IMR-90 (cell line): ENCODE data around the gene NEURL4. TPM values are rescaled to one million over a fixed set of nuclear protein-coding genes. Genes with fewer than 3 reads are reported as not detected.

Experiments
- ATAC-seq: fragments of 200-7000 bp; cut with Tn5 transposase; 2 replicates; pipeline ENCODE4 v1.9.1; 2020; ENCODE audit warnings: low read depth, mild to moderate bottlenecking, moderate library complexity
- BruUV-seq: library from RNA; stranded (reverse); fragments of 400-500 nt; replicated peaks from 2 replicates; lab custom pipeline; 2021; lab: Mats Ljungman, UMichigan
- CTCF ChIA-PET: fragments of 300-600 bp; formaldehyde crosslinking; extraction: SDS; loops from one replicate; lab custom pipeline; 2021; ENCODE audit warnings: antibody characterized with exemption; lab: Yijun Ruan, JAX
- POLR2A ChIA-PET: fragments of 300-600 bp; sonication (Branson Sonifier 250); formaldehyde crosslinking; loops from one replicate; lab custom pipeline; 2022; ENCODE audit warnings: antibody characterized with exemption; ENCODE audit not compliant: unreplicated experiment; lab: Charles Lee
- DNase-seq: peaks from one replicate; pipeline ENCODE4 v3.0.0; 2013
- H2AFZ ChIP-seq: replicated peaks from 2 replicates; pipeline ENCODE3; 2013; ENCODE audit warnings: low read length, mild to moderate bottlenecking; ENCODE audit not compliant: poor library complexity
- H2AK5ac ChIP-seq: 2 replicates; pipeline ENCODE4 v1.6.1; 2013; ENCODE audit warnings: low read depth, low read length, inconsistent platforms
- H2AK9ac ChIP-seq: replicated peaks from 2 replicates; pipeline ENCODE3; 2013; ENCODE audit warnings: mild to moderate bottlenecking, low read depth, low read length, moderate library complexity; ENCODE audit not compliant: poor library complexity
- H2BK120ac ChIP-seq: 2 replicates; pipeline ENCODE4 v1.6.1; 2013; ENCODE audit warnings: low read depth, low read length, inconsistent platforms
- H2BK15ac ChIP-seq: 3 replicates; pipeline ENCODE4 v1.6.1; 2013; ENCODE audit warnings: low read depth, low read length, inconsistent platforms
- H2BK20ac ChIP-seq: 2 replicates; pipeline ENCODE4 v1.6.1; 2013; ENCODE audit warnings: low read depth, mild to moderate bottlenecking, inconsistent platforms, low read length, moderate library complexity
- H2BK5ac ChIP-seq: 2 replicates; pipeline ENCODE4 v1.6.1; 2013; ENCODE audit warnings: mild to moderate bottlenecking, low read depth, low read length, inconsistent platforms; ENCODE audit not compliant: poor library complexity, severe bottlenecking
- H3K14ac ChIP-seq: replicated peaks from 2 replicates; pipeline ENCODE4 v1.6.1; 2013; ENCODE audit warnings: low read depth, low read length, inconsistent platforms
- H3K18ac ChIP-seq: 2 replicates; pipeline ENCODE4 v1.6.1; 2013; ENCODE audit warnings: low read depth, low read length, control low read depth
- H3K23ac ChIP-seq: 2 replicates; pipeline ENCODE4 v1.6.1; 2013; ENCODE audit warnings: low read depth, low read length, inconsistent platforms
- H3K27ac ChIP-seq: 2 replicates; pipeline ENCODE4 v1.5.1; 2013; ENCODE audit warnings: mild to moderate bottlenecking, control low read depth, low read length; ENCODE audit not compliant: insufficient read depth
- H3K27me3 ChIP-seq: 2 replicates; pipeline ENCODE4 v1.6.1; 2013; ENCODE audit warnings: low read length; ENCODE audit not compliant: control insufficient read depth, insufficient read depth
- H3K36me3 ChIP-seq: 2 replicates; pipeline ENCODE4 v1.6.1; 2013; ENCODE audit warnings: low read length, mixed read lengths; ENCODE audit not compliant: control insufficient read depth, insufficient read depth
- H3K4ac ChIP-seq: 2 replicates; pipeline ENCODE4 v1.6.1; 2013; ENCODE audit warnings: low read depth, low read length, inconsistent platforms
- H3K4me1 ChIP-seq: 2 replicates; pipeline ENCODE4 v1.6.1; 2013; ENCODE audit warnings: low read length, mixed read lengths; ENCODE audit not compliant: control insufficient read depth, insufficient read depth
- H3K4me2 ChIP-seq: 2 replicates; pipeline ENCODE4 v1.6.1; 2013; ENCODE audit warnings: low read depth, mild to moderate bottlenecking, control low read depth, low read length, moderate library complexity
- H3K4me3 ChIP-seq: 2 replicates; pipeline ENCODE4 v1.5.1; 2013; ENCODE audit warnings: low read depth, mild to moderate bottlenecking, control low read depth, low read length, moderate library complexity; ENCODE audit not compliant: insufficient read depth
- H3K56ac ChIP-seq: 2 replicates; pipeline ENCODE4 v1.6.1; 2013; ENCODE audit warnings: low read length, inconsistent platforms; ENCODE audit not compliant: insufficient read depth; ENCODE audit errors: extremely low read depth
- H3K79me1 ChIP-seq, 2 experiments: 2 replicates each; pipeline ENCODE4 v1.6.1; 2013; ENCODE audit warnings: low read length in 2 of 2, inconsistent platforms in 1 of 2, low read depth in 1 of 2
- H3K9ac ChIP-seq: 2 replicates; pipeline ENCODE4 v1.6.1; 2013; ENCODE audit warnings: low read depth, low read length, control low read depth
- H3K9me1 ChIP-seq: 2 replicates; pipeline ENCODE4 v1.6.1; 2013; ENCODE audit warnings: low read length, inconsistent platforms; ENCODE audit not compliant: insufficient read depth
- H3K9me3 ChIP-seq: 2 replicates; pipeline ENCODE4 v1.6.1; 2013; ENCODE audit warnings: low read length; ENCODE audit not compliant: control insufficient read depth, insufficient read depth
- H4K20me1 ChIP-seq: 2 replicates; pipeline ENCODE4 v1.6.1; 2013; ENCODE audit warnings: low read length, inconsistent platforms; ENCODE audit not compliant: insufficient read depth
- H4K5ac ChIP-seq: 2 replicates; pipeline ENCODE4 v1.6.1; 2013; ENCODE audit warnings: mild to moderate bottlenecking, low read depth, low read length, control low read depth
- H4K8ac ChIP-seq, 2 experiments: 2 replicates each; pipeline ENCODE4 v1.6.1; 2013; ENCODE audit warnings: low read depth in 2 of 2, low read length in 2 of 2, control low read depth in 1 of 2, inconsistent platforms in 1 of 2
- H4K91ac ChIP-seq: 2 replicates; pipeline ENCODE4 v1.6.1; 2013; ENCODE audit warnings: low read depth, low read length, inconsistent platforms; ENCODE audit not compliant: insufficient read depth
- BHLHE40 ChIP-seq: fragments of 150-350 bp; IDR thresholded peaks from 2 replicates; pipeline ENCODE4 v1.6.1; 2016; ENCODE audit warnings: mild to moderate bottlenecking, low read depth, low read length
- CEBPB ChIP-seq: IDR thresholded peaks from 2 replicates; pipeline ENCODE4 v1.6.1; 2012; ENCODE audit warnings: low read depth, low read length, improper control_type of control experiment
- CHD1 ChIP-seq: IDR thresholded peaks from 2 replicates; pipeline ENCODE4 v1.6.1; 2012; ENCODE audit warnings: low read depth, low read length, improper control_type of control experiment
- CTCF ChIP-seq: conservative IDR thresholded peaks from 2 replicates; pipeline ENCODE4 v1.5.1; 2012; ENCODE audit warnings: mild to moderate bottlenecking, low read depth, low read length, improper control_type of control experiment
- ELK1 ChIP-seq: fragments of 150-350 bp; IDR thresholded peaks from 2 replicates; pipeline ENCODE4 v1.6.1; 2016; ENCODE audit warnings: low read depth, mild to moderate bottlenecking, low read length, moderate library complexity, borderline replicate concordance
- FOS ChIP-seq: fragments of 150-350 bp; IDR thresholded peaks from 2 replicates; pipeline ENCODE4 v1.6.1; 2016; ENCODE audit warnings: low read depth, low read length
- MAFK ChIP-seq: IDR thresholded peaks from 2 replicates; pipeline ENCODE4 v1.6.1; 2012; ENCODE audit warnings: low read depth, low read length, improper control_type of control experiment
- MAZ ChIP-seq: IDR thresholded peaks from 2 replicates; pipeline ENCODE4 v1.6.1; 2012; ENCODE audit warnings: low read depth, mild to moderate bottlenecking, low read length, improper control_type of control experiment, moderate library complexity, borderline replicate concordance
- MXI1 ChIP-seq: IDR thresholded peaks from 2 replicates; pipeline ENCODE4 v1.6.1; 2012; ENCODE audit warnings: low read depth, mild to moderate bottlenecking, low read length, moderate library complexity, borderline replicate concordance
- NFE2L2 ChIP-seq: fragments of 150-350 bp; IDR thresholded peaks from 2 replicates; pipeline ENCODE4 v1.6.1; 2016; ENCODE audit warnings: low read depth, mild to moderate bottlenecking, low read length
- POLR2A ChIP-seq: IDR thresholded peaks from 2 replicates; pipeline ENCODE4 v1.6.1; 2012; ENCODE audit warnings: mild to moderate bottlenecking, low read depth, low read length
- RAD21 ChIP-seq: IDR thresholded peaks from 2 replicates; pipeline ENCODE4 v1.6.1; 2012; ENCODE audit warnings: low read length, improper control_type of control experiment
- RCOR1 ChIP-seq: IDR thresholded peaks from 2 replicates; pipeline ENCODE4 v1.6.1; 2012; ENCODE audit warnings: mild to moderate bottlenecking, low read length, improper control_type of control experiment; ENCODE audit not compliant: insufficient replicate concordance
- RFX5 ChIP-seq: IDR thresholded peaks from 2 replicates; pipeline ENCODE4 v1.8.0; 2012; ENCODE audit warnings: low read depth, mild to moderate bottlenecking, low read length, moderate library complexity
- SMC3 ChIP-seq: fragments of 150-350 bp; IDR thresholded peaks from 2 replicates; pipeline ENCODE4 v1.6.1; 2016; ENCODE audit warnings: low read depth, mild to moderate bottlenecking, antibody characterized with exemption, low read length, moderate library complexity
- USF2 ChIP-seq: fragments of 150-350 bp; IDR thresholded peaks from 2 replicates; pipeline ENCODE4 v1.6.1; 2017; ENCODE audit warnings: mild to moderate bottlenecking, antibody characterized with exemption, low read length, low read depth
- WGBS, 2 experiments: methylation state at CpG; one replicate each; pipeline versions ENCODE4 v1.1.5 to v1.1.7; 2013; ENCODE audit warnings: missing lambda C conversion rate in 2 of 2; ENCODE audit not compliant: insufficient read length in 1 of 2; ENCODE audit errors: extremely low coverage in 2 of 2; 5-methylcytosine and 5-hydroxymethylcytosine counted together
- dilution Hi-C: fragments of 300-500 bp; cut with HindIII; formaldehyde crosslinking; loops from one replicate; pipeline ENCODE4 v1.14.3; 2018; ENCODE audit warnings: low sequenced_read_pairs; ENCODE audit not compliant: unreplicated experiment
- in situ Hi-C: fragments of 300-500 bp; cut with MboI; formaldehyde crosslinking; loops from 3 replicates; pipeline ENCODE4 v1.14.3; 2019; ENCODE audit warnings: low sequenced_read_pairs, inconsistent platforms, mixed read lengths
- intact Hi-C: fragments of 100-400 bp; cut with micrococcal nuclease; formaldehyde crosslinking; loops from 2 replicates; pipeline ENCODE4 v1.10.0; 2022
- polyA plus RNA-seq, 3 experiments: library from polyadenylated mRNA; depleted of rRNA; stranded (reverse); fragments of >200 nt; gene quantifications; 2 replicates each; pipeline ENCODE4 v1.2.3, GENCODE V29; 2012; ENCODE audit warnings: low replicate concordance in 1 of 3
- total RNA-seq: library from RNA; depleted of rRNA; stranded (reverse); fragments of >200 nt; gene quantifications from 2 replicates; pipeline ENCODE4 v1.2.3, GENCODE V29; 2012

Gene NEURL4
- total and polyA plus RNA-seq, 2 of the 4 experiments (the other 2 are of a cell fraction): 8.4 to 23.3 TPM

- Histone ChIP-seq H3K27me3 (peaks cover 15% of the 10 kb centered on the region), H3K9ac (no peak overlapping the region), H3K4me1 (no peaks in the 10 kb centered on the region), H3K79me1 (no peaks in the 10 kb centered on the region), H2BK120ac (no peak overlapping the region), H3K23ac (no peak overlapping the region), H2BK15ac (no peak overlapping the region), H2BK20ac (no peak overlapping the region), H2BK5ac (no peak overlapping the region), H4K20me1 (no peaks in the 10 kb centered on the region), H3K9me3 (peaks cover 3% of the 10 kb centered on the region; the same call in 1 of the 2 replicates), H3K18ac (no peak overlapping the region), H3K4ac (no peak overlapping the region), H3K4me3 (no peak overlapping the region), H3K36me3 (no peaks in the 10 kb centered on the region), H2AK9ac (no peak overlapping the region), H4K8ac (no peak overlapping the region), H4K91ac (no peak overlapping the region), H2AFZ (no peak overlapping the region), H3K9me1 (no peaks in the 10 kb centered on the region), H3K14ac (no peak overlapping the region), H3K4me2 (no peak overlapping the region), H4K5ac (no peak overlapping the region), H3K56ac (no peak overlapping the region), H3K27ac (no peak overlapping the region), H2AK5ac (no peak overlapping the region)
- no peak for TF ChIP-seq FOS
- TF ChIP-seq CHD1: no peak
- TF ChIP-seq RAD21: no peak
- TF ChIP-seq SMC3: no peak
- no peak for TF ChIP-seq MAZ
- no peak for TF ChIP-seq BHLHE40
- TF ChIP-seq CTCF: no peak
- TF ChIP-seq POLR2A: no peak
- no peak for TF ChIP-seq RCOR1
- no peak for TF ChIP-seq MAFK
- TF ChIP-seq MXI1: no peak
- no peak for TF ChIP-seq USF2
- TF ChIP-seq CEBPB: no peak
- TF ChIP-seq ELK1: no peak
- no peak for TF ChIP-seq RFX5
- no peak for TF ChIP-seq NFE2L2
- dilution Hi-C loops (no loop called here), in situ Hi-C loops (no loop called here), intact Hi-C loops (no loop called here)
- CTCF ChIA-PET: no interaction called here
- POLR2A ChIA-PET: no interaction called here
- no CpG with 5 or more reads among the region's 2 CpGs for WGBS, 2 experiments
- ATAC-seq (no peak), DNase-seq (no peak)
- BruUV-seq: no TSS peak
These were observed 45.2 kb upstream of the NEURL4 start for GRCh38 chr17:7374353-7374752.
